ENCODE data around the gene MEPCE. TPM values are rescaled to one million over a fixed set of nuclear protein-coding genes. Genes with fewer than 3 reads are reported as not detected.

Gene MEPCE
- total RNA-seq, 1 donor from 2014 or later, result 50.9 TPM

DNA sequence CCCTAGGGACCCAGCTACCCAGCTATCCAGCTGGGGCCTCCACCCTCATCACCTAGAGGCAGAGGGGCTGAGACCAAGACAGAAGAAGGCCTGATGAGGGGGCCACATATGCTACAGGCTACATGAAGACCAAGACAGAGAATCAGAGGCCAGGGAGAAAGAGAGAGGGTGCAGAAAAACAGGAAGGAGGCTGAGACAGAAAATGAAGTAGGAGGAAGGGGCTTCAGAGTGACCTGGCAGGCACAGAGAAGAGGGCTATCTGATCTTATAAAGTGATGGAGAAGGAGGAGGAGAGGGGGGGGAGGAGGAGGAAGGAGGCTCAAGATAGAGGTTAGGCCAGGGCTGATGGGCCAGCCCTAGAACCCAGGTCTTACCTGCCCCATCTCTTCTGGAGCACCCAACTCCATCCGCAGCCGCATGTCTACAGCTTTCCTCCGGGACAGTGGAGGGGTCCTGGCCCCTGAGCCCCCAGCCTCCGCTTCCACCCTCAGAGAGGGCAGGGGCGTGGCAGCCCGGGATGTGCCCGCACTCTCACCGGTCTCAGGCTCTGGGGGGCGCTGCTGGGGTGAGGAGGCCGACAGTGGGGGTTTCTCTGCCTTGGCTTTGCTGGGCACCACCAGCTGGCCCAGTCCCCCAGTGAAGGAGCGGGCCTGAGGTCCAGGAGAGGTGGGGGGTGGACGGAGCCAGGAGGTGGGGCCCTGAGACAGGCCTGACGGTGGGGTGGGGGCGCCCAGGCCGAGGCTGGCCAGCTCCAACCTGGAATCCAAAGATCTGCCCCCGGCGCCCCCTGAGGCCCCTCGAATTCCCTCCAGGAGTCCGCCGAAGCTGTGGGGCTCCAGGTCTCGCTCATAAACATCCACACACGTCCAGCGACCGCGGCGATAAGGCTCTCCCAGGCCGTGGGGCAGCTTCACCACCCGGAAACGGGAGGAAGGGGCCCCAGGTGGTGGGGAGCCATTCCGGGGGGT, 47.6 kb downstream of the MEPCE start:
- intact Hi-C loops (cut with micrococcal nuclease), result loop anchor here (10.0 kb wide), 1 partner anchor 198 kb away; the partner anchor contains the start of gene GNB2
- Mint-ChIP-seq H3K4me3 (ENCODE audit: low read depth) (peak overlapping the region; percentile 99), H3K36me3 (ENCODE audit: low read depth) (peaks cover 44% of the 10 kb centered on the region), H3K27ac (peak overlapping the region; percentile 73), H3K27me3 (ENCODE audit: low read depth) (no peaks in the 10 kb centered on the region), H3K9me3 (no peaks in the 10 kb centered on the region), H3K4me1 (ENCODE audit: low read depth) (peaks cover 29% of the 10 kb centered on the region)
- peak; percentile 32 for DNase-seq (ENCODE audit: low spot score)

DNA sequence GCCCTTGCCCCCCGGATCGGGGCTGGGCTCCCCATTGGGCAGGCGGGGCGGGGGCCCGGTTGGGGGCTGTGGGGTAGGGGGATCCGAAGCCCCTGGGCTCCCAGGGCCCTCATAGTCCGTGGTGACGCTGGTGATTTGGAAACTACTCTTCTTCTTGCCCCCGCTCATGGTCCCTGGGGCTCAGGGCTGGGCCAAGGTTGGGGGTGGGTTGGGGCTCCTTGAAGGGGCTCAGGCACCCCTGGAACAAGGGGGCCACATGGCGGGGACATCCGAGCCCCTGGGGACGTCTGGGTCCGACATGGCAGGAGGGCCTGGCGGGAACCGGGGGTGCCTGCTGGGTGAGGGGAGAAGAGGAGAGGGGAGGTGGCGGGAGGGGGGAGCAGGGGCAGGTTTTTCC, 48.2 kb downstream of the MEPCE start:
- H3K4me3 Mint-ChIP-seq (ENCODE audit: low read depth), result peak overlapping the region; percentile 99
- H3K4me1 Mint-ChIP-seq (ENCODE audit: low read depth), result peaks cover 32% of the 10 kb centered on the region
- intact Hi-C loops (cut with micrococcal nuclease), result loop anchor here (2.0 to 10.0 kb wide), 4 partner anchors 61 to 197 kb away; partner anchors contain the start of genes AGFG2 and GNB2
- H3K27me3 Mint-ChIP-seq (ENCODE audit: low read depth), result no peaks in the 10 kb centered on the region
- no peaks in the 10 kb centered on the region for H3K9me3 Mint-ChIP-seq
- no peak for DNase-seq (ENCODE audit: low spot score)
- H3K27ac Mint-ChIP-seq, result peak overlapping the region; percentile 88
- peaks cover 41% of the 10 kb centered on the region for H3K36me3 Mint-ChIP-seq (ENCODE audit: low read depth)

DNA sequence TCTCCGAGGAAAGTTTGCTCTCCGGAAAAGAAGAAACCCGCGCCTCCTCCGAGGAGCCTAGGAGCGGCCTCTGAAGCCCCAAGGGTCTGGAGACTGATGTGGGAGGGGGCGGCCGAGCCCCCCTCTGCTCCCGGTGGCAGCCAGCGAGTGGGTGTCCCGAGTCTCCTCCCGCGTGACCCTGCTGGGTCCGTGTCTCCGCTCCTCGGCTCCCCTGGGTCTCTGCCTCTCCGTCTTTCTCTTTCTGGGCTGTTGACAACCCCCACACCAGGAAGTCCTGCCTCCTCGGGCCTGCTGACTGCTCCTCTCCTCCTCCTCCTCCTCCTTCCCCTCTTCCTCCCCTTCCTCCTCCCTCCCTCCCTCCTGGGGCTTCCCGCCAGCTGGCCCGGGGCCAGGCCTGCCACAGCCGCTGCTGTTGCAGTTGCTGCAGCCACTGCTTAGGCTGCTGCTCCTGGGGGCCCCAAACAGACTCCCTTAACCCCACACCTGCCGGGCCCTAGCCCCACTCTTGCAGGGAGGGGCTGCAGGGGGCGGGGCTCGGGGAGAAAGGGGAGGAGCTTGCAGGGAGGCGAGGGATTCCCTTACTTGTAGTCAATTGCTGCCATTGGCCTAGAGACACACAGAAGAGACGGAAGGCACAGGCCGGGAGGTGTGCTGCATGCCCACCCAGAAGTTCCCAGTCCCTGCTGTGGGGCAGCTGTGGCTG, 49.5 kb downstream of the MEPCE start, which contains the start of gene TSC22D4:
TSC22D4 (minus strand) TSS at position 257 of the 703 bp plus-strand sequence. CDS start 1,176 bp downstream, outside the sequence.
- Mint-ChIP-seq H3K27ac (peak within 1 kb of the TSS; percentile 88), H3K4me3 (ENCODE audit: low read depth) (peak within 1 kb of the TSS; percentile 99), H3K27me3 (ENCODE audit: low read depth) (no peaks in the 10 kb centered on the region), H3K4me1 (ENCODE audit: low read depth) (peaks cover 26% of the 10 kb centered on the region), H3K36me3 (ENCODE audit: low read depth) (peaks cover 30% of the 10 kb centered on the region), H3K9me3 (no peaks in the 10 kb centered on the region)
- intact Hi-C loops (cut with micrococcal nuclease), result loop anchor here (1.0 to 10.0 kb wide), 6 partner anchors 50 to 196 kb away; partner anchors contain the start of genes AGFG2, FBXO24, GNB2 and LRCH4
- DNase-seq (ENCODE audit: low spot score), result peak; percentile 86

DNA sequence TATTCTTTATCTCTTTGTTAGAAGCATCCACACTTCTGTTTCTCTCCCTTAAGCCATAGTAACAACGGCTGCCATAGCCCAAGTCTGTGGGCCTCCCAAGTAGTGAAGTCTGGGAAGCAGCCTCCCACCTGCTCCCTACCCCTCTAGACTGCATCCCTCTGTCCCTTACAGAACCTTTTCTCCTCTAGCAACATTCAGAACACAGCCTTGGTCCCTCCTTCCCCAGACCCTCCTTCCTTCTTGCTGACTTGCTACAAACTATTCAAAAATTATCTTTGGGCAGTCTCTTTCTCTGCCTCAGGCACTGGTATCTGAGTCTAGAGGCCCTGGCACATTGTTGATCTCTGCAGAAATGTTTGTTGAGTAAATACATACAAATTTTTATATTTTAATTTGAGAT, 51.8 kb downstream of the MEPCE start:
- intact Hi-C loops (cut with micrococcal nuclease), result no loop called here
- H3K36me3 Mint-ChIP-seq (ENCODE audit: low read depth), result peaks cover 11% of the 10 kb centered on the region
- no peak overlapping the region for H3K27ac Mint-ChIP-seq
- H3K27me3 Mint-ChIP-seq (ENCODE audit: low read depth), result peaks cover 2% of the 10 kb centered on the region
- no peak for DNase-seq (ENCODE audit: low spot score)
- H3K4me1 Mint-ChIP-seq (ENCODE audit: low read depth), result peaks cover 12% of the 10 kb centered on the region
- no peaks in the 10 kb centered on the region for H3K9me3 Mint-ChIP-seq
- H3K4me3 Mint-ChIP-seq (ENCODE audit: low read depth), result no peak overlapping the region

DNA sequence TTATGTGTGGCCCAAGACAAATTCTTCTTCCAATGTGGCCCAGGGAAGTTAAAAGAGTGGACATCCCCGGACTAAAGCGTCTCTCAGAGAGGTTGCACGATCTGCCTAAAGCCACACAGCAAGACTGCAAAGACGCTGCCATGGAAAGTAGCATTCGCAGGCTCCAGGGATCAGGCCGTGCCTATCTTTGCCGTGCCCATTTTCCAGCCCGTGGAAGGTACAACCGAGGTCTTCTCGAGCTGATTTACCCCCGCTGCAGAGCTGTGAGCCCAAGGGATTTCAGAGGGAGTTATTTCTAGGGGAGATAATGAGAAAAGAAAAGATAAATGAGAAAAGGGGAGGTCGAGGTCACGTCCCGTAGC, 53.1 kb downstream of the MEPCE start:
- peaks cover 2% of the 10 kb centered on the region for H3K27me3 Mint-ChIP-seq (ENCODE audit: low read depth)
- H3K36me3 Mint-ChIP-seq (ENCODE audit: low read depth), result peaks cover 4% of the 10 kb centered on the region
- DNase-seq (ENCODE audit: low spot score), result no peak
- no peaks in the 10 kb centered on the region for H3K9me3 Mint-ChIP-seq
- peaks cover 8% of the 10 kb centered on the region for H3K4me1 Mint-ChIP-seq (ENCODE audit: low read depth)
- H3K4me3 Mint-ChIP-seq (ENCODE audit: low read depth), result peak overlapping the region; percentile 90
- intact Hi-C loops (cut with micrococcal nuclease), result no loop called here
- H3K27ac Mint-ChIP-seq, result peak overlapping the region; percentile 9

DNA sequence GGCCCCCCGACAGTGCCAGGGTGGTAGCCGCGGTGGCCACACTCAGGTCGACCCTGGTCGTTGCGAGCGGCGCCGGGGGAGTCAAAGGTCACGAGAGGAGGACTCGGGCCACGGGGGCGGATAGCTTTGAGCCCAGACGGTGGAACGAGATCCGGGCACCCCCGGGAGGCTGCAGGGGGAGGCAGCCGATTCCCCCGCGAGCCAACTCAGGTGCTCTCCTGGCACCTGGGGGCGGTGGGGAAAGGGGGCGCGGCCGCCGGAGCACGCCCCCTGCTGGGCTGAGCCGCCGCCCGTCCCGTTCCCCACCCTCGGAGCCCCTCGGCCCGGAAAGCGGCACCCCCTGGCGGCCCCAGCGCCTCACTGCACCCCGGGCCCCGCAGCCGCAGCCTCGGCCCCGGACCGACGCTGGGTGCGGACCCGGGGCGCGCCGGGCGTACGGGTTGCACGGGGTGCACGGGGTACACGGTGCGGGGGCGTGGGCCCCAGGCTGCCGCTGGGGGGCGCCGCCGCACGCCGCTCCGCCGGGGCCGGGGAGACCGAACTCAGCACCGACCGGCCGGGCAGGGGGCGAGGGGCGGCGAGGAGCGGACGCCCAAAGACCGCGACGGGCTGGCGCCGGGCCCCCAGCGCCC, 53.6 kb downstream of the MEPCE start:
- DNase-seq (ENCODE audit: low spot score), result peak; percentile 71
- intact Hi-C loops (cut with micrococcal nuclease), result no loop called here
- Mint-ChIP-seq H3K4me3 (ENCODE audit: low read depth) (peak overlapping the region; percentile 90), H3K4me1 (ENCODE audit: low read depth) (peaks cover 8% of the 10 kb centered on the region), H3K36me3 (ENCODE audit: low read depth) (peaks cover 2% of the 10 kb centered on the region), H3K27me3 (ENCODE audit: low read depth) (peaks cover 2% of the 10 kb centered on the region), H3K9me3 (no peaks in the 10 kb centered on the region), H3K27ac (no peak overlapping the region)

Other genes with a start within 250 kb of the MEPCE start
- 18.7 and 21.7 TPM in 2 replicates for gene PVRIG, start 209.9 kb upstream of the MEPCE start, total RNA-seq
- gene SPDYE3, start 122.1 kb upstream of the MEPCE start, total RNA-seq, result not detected in 2 replicates
- 86.2 and 87.5 TPM in 2 replicates for gene PILRB, start 71.7 kb upstream of the MEPCE start, total RNA-seq
- gene PILRA, start 56.3 kb upstream of the MEPCE start, total RNA-seq, result 12.3 TPM in 2 replicates
- 1.1 and 3.5 TPM in 2 replicates for gene ZCWPW1, start 1.1 kb upstream of the MEPCE start, total RNA-seq
- 59.8 and 63.6 TPM in 2 replicates for gene PPP1R35, start 6.7 kb downstream of the MEPCE start, total RNA-seq
- 3.2 and 4.5 TPM in 2 replicates for gene SPACDR, start 34.4 kb downstream of the MEPCE start, total RNA-seq
- 103 and 106 TPM in 2 replicates for gene TSC22D4, start 49.4 kb downstream of the MEPCE start, total RNA-seq
- gene NYAP1, start 54.1 kb downstream of the MEPCE start, total RNA-seq, result 0.27 and 0.34 TPM in 2 replicates
- 75.5 and 75.7 TPM in 2 replicates for gene AGFG2, start 109.4 kb downstream of the MEPCE start, total RNA-seq
- 11.3 and 11.8 TPM in 2 replicates for gene SAP25, start 144.1 kb downstream of the MEPCE start, total RNA-seq
- gene LRCH4, start 156.3 kb downstream of the MEPCE start, total RNA-seq, result 105 and 106 TPM in 2 replicates
- gene FBXO24, start 156.5 kb downstream of the MEPCE start, total RNA-seq, result 0.37 and 0.91 TPM in 2 replicates
- 8.6 and 10.3 TPM in 2 replicates for gene PCOLCE, start 172.5 kb downstream of the MEPCE start, total RNA-seq
- gene MOSPD3, start 182.7 kb downstream of the MEPCE start, total RNA-seq, result 14.1 TPM in 2 replicates
- gene TFR2, start 211.7 kb downstream of the MEPCE start, total RNA-seq, result 16.7 and 19.7 TPM in 2 replicates
- gene ACTL6B, start 226.6 kb downstream of the MEPCE start, total RNA-seq, result not detected in 2 replicates
- gene GNB2, start 243.9 kb downstream of the MEPCE start, total RNA-seq, result 221 and 224 TPM in 2 replicates

Data from activated T-helper 2 cell treated with anti-CD3 and anti-CD28 coated beads, Interferon-gamma antibody, Interleukin-2, Interleukin-4, amounts not matched to agents 10 μg/mL and 5 μg/mL and 100 μg/mL, durations not matched to agents 14 hours and 24 hours and 36 hours (primary cell).